ENCODE data around the gene MYOZ2. TPM values are rescaled to one million over a fixed set of nuclear protein-coding genes. Genes with fewer than 3 reads are reported as not detected.

MYOZ2 gene
- total RNA-seq, 1 donor from 2014 or later = not detected

- Histone ChIP-seq H3K27me3 (peaks cover 11% of the 10 kb centered on the region), H3K36me3 (no peaks in the 10 kb centered on the region), H3K4me3 (no peak overlapping the region), H3K27ac (no peak overlapping the region), H2AFZ (replicated peaks) (no peak overlapping the region), H3K9ac (no peak overlapping the region), H3K9me3 (ENCODE audit: low read depth) (no peaks in the 10 kb centered on the region), H3F3A (ENCODE audit: low read depth) (no peaks in the 10 kb centered on the region), H3K4me1 (peaks cover 7% of the 10 kb centered on the region), H4K20me1 (ENCODE audit: low read depth) (no peaks in the 10 kb centered on the region), H3K4me2 (no peak overlapping the region), H3K79me2 (ENCODE audit: low read depth) (no peaks in the 10 kb centered on the region)
- Mint-ChIP-seq H3K27me3 (ENCODE audit: insufficient read depth, low read depth) (no peaks in the 10 kb centered on the region), H3K27ac (no peak overlapping the region), H3K9me3 (peaks cover 7% of the 10 kb centered on the region), H3K4me1 (no peaks in the 10 kb centered on the region), H3K36me3 (no peaks in the 10 kb centered on the region), H3K4me3 (no peak overlapping the region)
- TF ChIP-seq EZH2phosphoT487 (IDR thresholded peaks at IDR 0.05) = no peak
- no peak for TF ChIP-seq EZH2 (IDR thresholded peaks at IDR 0.05)
- TF ChIP-seq, protein P1, sequence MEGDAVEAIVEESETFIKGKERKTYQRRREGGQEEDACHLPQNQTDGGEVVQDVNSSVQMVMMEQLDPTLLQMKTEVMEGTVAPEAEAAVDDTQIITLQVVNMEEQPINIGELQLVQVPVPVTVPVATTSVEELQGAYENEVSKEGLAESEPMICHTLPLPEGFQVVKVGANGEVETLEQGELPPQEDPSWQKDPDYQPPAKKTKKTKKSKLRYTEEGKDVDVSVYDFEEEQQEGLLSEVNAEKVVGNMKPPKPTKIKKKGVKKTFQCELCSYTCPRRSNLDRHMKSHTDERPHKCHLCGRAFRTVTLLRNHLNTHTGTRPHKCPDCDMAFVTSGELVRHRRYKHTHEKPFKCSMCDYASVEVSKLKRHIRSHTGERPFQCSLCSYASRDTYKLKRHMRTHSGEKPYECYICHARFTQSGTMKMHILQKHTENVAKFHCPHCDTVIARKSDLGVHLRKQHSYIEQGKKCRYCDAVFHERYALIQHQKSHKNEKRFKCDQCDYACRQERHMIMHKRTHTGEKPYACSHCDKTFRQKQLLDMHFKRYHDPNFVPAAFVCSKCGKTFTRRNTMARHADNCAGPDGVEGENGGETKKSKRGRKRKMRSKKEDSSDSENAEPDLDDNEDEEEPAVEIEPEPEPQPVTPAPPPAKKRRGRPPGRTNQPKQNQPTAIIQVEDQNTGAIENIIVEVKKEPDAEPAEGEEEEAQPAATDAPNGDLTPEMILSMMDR (IDR thresholded peaks at IDR 0.05) = no peak
- no peak for DNase-seq (ENCODE audit: low spot score)
Observed at GRCh38 chr4:119206178-119206577, 70.5 kb downstream of the MYOZ2 start.

GRCh38 chr4:119207051-119207450 lies 71.4 kb downstream of the MYOZ2 start:
- no peak overlapping the region for H2AFZ ChIP-seq (replicated peaks)
- no peak for DNase-seq (ENCODE audit: low spot score)
- H3K9me3 ChIP-seq (ENCODE audit: low read depth) = no peaks in the 10 kb centered on the region
- H3K9ac ChIP-seq = no peak overlapping the region
- H4K20me1 ChIP-seq (ENCODE audit: low read depth) = no peaks in the 10 kb centered on the region
- TF ChIP-seq EZH2phosphoT487 (IDR thresholded peaks at IDR 0.05) (no peak), EZH2 (IDR thresholded peaks at IDR 0.05) (no peak)
- TF ChIP-seq, protein P1 (IDR thresholded peaks at IDR 0.05) = no peak
- no peak overlapping the region for H3K27ac Mint-ChIP-seq
- peaks cover under 1% of the 10 kb centered on the region for H3K27me3 Mint-ChIP-seq (ENCODE audit: insufficient read depth, low read depth)
- no peak overlapping the region for H3K4me3 ChIP-seq
- H3K27ac ChIP-seq = no peak overlapping the region
- H3K79me2 ChIP-seq (ENCODE audit: low read depth) = no peaks in the 10 kb centered on the region
- H3K4me3 Mint-ChIP-seq = no peak overlapping the region
- no peaks in the 10 kb centered on the region for H3K4me1 Mint-ChIP-seq
- no peaks in the 10 kb centered on the region for H3K36me3 ChIP-seq
- peaks cover 16% of the 10 kb centered on the region for H3K27me3 ChIP-seq
- H3K36me3 Mint-ChIP-seq = no peaks in the 10 kb centered on the region
- H3K9me3 Mint-ChIP-seq = peaks cover 1% of the 10 kb centered on the region
- H3F3A ChIP-seq (ENCODE audit: low read depth) = peaks cover 6% of the 10 kb centered on the region
- no peak overlapping the region for H3K4me2 ChIP-seq
- peaks cover 7% of the 10 kb centered on the region for H3K4me1 ChIP-seq

- Histone ChIP-seq H3K27me3 (peaks cover 16% of the 10 kb centered on the region), H3K9ac (no peak overlapping the region), H3K36me3 (no peaks in the 10 kb centered on the region), H3K9me3 (ENCODE audit: low read depth) (no peaks in the 10 kb centered on the region), H3K27ac (no peak overlapping the region), H3F3A (ENCODE audit: low read depth) (peaks cover 17% of the 10 kb centered on the region), H3K4me2 (no peak overlapping the region), H2AFZ (replicated peaks) (no peak overlapping the region), H3K4me3 (no peak overlapping the region), H4K20me1 (ENCODE audit: low read depth) (no peaks in the 10 kb centered on the region), H3K79me2 (ENCODE audit: low read depth) (peaks cover 6% of the 10 kb centered on the region), H3K4me1 (peaks cover 9% of the 10 kb centered on the region)
- Mint-ChIP-seq H3K36me3 (no peaks in the 10 kb centered on the region), H3K4me1 (peaks cover 3% of the 10 kb centered on the region), H3K27ac (no peak overlapping the region), H3K27me3 (ENCODE audit: insufficient read depth, low read depth) (peaks cover 2% of the 10 kb centered on the region), H3K4me3 (no peak overlapping the region), H3K9me3 (no peaks in the 10 kb centered on the region)
- TF ChIP-seq EZH2 (IDR thresholded peaks at IDR 0.05) = no peak
- no peak for TF ChIP-seq EZH2phosphoT487 (IDR thresholded peaks at IDR 0.05)
- TF ChIP-seq, protein P1 (IDR thresholded peaks at IDR 0.05) = no peak
- DNase-seq (ENCODE audit: low spot score) = no peak
Observed at GRCh38 chr4:119209077-119209476, 73.4 kb downstream of the MYOZ2 start.
